GM23338 (cell line): Measurements from ENCODE around the gene BTRC. TPM values are rescaled to one million over a fixed set of nuclear protein-coding genes. Genes with fewer than 3 reads are reported as not detected.

Source experiments
- CREB1 ChIP-seq: fragments of 250-450 bp; sonication (Bioruptor Pico); IDR thresholded peaks from 2 replicates; pipeline ENCODE4 v1.5.0; 2020; ENCODE audit warnings: low read depth, mild to moderate bottlenecking, moderate library complexity
- CTCF ChIP-seq, 2 experiments: fragments of 200-600 bp in 1 of 2; sonication (generic) in 1 of 2; conservative IDR thresholded peaks; 2 replicates each; pipeline versions ENCODE4 v1.5.1 to v1.6.1; 2016 to 2017; ENCODE audit warnings: antibody characterized with exemption in 2 of 2, low read depth in 2 of 2, mild to moderate bottlenecking in 2 of 2, moderate library complexity in 1 of 2
- NANOG ChIP-seq: IDR thresholded peaks from 2 replicates; pipeline ENCODE4 v1.6.1; 2016; ENCODE audit warnings: antibody characterized with exemption, borderline replicate concordance
- ZNF114 ChIP-seq: fragments of 250-450 bp; sonication (Bioruptor Pico); IDR thresholded peaks from 2 replicates; pipeline ENCODE4 v1.5.0; 2020; ENCODE audit warnings: mild to moderate bottlenecking, moderate library complexity
- ZNF331 ChIP-seq: fragments of 250-450 bp; sonication (Bioruptor Pico); IDR thresholded peaks from 2 replicates; pipeline ENCODE4 v1.5.0; 2020; ENCODE audit warnings: low read depth, mild to moderate bottlenecking, moderate library complexity
- polyA plus RNA-seq: library from polyadenylated mRNA; unstranded; fragments of >200 nt; fragmentation: Nextera tagmentation; extraction: Ambion mirVana; gene quantifications from 2 replicates; pipeline ENCODE4 v1.2.1, GENCODE V29; 2016
- total RNA-seq: library from RNA; depleted of rRNA; stranded (reverse); fragments of >200 nt; shearing (Covaris generic); gene quantifications from 2 replicates; pipeline ENCODE4 v1.2.3, GENCODE V29; 2014
- TF ChIP-seq, protein P1 (sequence below): fragments of 250-450 bp; sonication (Bioruptor Pico); IDR thresholded peaks from 2 replicates; pipeline ENCODE4 v1.5.0; 2020; ENCODE audit warnings: mild to moderate bottlenecking, moderate library complexity
- TF ChIP-seq, protein P2 (sequence below): IDR thresholded peaks from 2 replicates; pipeline ENCODE4 v1.6.1; 2016; ENCODE audit warnings: antibody characterized with exemption

BTRC gene
- total and polyA plus RNA-seq, 2 experiments from 2014 or later = 10.0 to 17.5 TPM

- TF ChIP-seq, protein P1, sequence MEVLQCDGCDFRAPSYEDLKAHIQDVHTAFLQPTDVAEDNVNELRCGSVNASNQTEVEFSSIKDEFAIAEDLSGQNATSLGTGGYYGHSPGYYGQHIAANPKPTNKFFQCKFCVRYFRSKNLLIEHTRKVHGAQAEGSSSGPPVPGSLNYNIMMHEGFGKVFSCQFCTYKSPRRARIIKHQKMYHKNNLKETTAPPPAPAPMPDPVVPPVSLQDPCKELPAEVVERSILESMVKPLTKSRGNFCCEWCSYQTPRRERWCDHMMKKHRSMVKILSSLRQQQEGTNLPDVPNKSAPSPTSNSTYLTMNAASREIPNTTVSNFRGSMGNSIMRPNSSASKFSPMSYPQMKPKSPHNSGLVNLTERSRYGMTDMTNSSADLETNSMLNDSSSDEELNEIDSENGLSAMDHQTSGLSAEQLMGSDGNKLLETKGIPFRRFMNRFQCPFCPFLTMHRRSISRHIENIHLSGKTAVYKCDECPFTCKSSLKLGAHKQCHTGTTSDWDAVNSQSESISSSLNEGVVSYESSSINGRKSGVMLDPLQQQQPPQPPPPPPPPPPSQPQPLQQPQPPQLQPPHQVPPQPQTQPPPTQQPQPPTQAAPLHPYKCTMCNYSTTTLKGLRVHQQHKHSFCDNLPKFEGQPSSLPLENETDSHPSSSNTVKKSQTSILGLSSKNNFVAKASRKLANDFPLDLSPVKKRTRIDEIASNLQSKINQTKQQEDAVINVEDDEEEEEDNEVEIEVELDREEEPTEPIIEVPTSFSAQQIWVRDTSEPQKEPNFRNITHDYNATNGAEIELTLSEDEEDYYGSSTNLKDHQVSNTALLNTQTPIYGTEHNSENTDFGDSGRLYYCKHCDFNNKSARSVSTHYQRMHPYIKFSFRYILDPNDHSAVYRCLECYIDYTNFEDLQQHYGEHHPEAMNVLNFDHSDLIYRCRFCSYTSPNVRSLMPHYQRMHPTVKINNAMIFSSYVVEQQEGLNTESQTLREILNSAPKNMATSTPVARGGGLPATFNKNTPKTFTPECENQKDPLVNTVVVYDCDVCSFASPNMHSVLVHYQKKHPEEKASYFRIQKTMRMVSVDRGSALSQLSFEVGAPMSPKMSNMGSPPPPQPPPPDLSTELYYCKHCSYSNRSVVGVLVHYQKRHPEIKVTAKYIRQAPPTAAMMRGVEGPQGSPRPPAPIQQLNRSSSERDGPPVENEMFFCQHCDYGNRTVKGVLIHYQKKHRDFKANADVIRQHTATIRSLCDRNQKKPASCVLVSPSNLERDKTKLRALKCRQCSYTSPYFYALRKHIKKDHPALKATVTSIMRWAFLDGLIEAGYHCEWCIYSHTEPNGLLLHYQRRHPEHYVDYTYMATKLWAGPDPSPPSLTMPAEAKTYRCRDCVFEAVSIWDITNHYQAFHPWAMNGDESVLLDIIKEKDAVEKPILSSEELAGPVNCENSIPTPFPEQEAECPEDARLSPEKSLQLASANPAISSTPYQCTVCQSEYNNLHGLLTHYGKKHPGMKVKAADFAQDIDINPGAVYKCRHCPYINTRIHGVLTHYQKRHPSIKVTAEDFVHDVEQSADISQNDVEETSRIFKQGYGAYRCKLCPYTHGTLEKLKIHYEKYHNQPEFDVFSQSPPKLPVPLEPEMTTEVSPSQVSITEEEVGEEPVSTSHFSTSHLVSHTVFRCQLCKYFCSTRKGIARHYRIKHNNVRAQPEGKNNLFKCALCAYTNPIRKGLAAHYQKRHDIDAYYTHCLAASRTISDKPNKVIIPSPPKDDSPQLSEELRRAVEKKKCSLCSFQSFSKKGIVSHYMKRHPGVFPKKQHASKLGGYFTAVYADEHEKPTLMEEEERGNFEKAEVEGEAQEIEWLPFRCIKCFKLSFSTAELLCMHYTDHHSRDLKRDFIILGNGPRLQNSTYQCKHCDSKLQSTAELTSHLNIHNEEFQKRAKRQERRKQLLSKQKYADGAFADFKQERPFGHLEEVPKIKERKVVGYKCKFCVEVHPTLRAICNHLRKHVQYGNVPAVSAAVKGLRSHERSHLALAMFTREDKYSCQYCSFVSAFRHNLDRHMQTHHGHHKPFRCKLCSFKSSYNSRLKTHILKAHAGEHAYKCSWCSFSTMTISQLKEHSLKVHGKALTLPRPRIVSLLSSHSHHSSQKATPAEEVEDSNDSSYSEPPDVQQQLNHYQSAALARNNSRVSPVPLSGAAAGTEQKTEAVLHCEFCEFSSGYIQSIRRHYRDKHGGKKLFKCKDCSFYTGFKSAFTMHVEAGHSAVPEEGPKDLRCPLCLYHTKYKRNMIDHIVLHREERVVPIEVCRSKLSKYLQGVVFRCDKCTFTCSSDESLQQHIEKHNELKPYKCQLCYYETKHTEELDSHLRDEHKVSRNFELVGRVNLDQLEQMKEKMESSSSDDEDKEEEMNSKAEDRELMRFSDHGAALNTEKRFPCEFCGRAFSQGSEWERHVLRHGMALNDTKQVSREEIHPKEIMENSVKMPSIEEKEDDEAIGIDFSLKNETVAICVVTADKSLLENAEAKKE (CRISPR knock-in tag) = no peak
- TF ChIP-seq ZNF114 (CRISPR knock-in tag) = no peak
- TF ChIP-seq NANOG = no peak
- TF ChIP-seq, protein P2, sequence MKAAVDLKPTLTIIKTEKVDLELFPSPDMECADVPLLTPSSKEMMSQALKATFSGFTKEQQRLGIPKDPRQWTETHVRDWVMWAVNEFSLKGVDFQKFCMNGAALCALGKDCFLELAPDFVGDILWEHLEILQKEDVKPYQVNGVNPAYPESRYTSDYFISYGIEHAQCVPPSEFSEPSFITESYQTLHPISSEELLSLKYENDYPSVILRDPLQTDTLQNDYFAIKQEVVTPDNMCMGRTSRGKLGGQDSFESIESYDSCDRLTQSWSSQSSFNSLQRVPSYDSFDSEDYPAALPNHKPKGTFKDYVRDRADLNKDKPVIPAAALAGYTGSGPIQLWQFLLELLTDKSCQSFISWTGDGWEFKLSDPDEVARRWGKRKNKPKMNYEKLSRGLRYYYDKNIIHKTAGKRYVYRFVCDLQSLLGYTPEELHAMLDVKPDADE = no peak
- TF ChIP-seq CTCF (conservative IDR thresholded peaks at IDR 0.05; ENCODE audit: low read depth in 2 of 2) = no peak
- TF ChIP-seq CREB1 (CRISPR knock-in tag) = no peak
- TF ChIP-seq ZNF331 = no peak
These were observed 226.8 kb downstream of the BTRC start (continued) for GRCh38 chr10:101580486-101581399.
